IPS-11a (cell line): ENCODE results near the gene CH25H.

Experiments used
- H3K4me3 ChIP-seq: one replicate; pipeline ENCODE4 v1.5.1; 2013; ENCODE audit warnings: low read depth, low read length, control low read depth

The CH25H gene

GRCh38 chr10:89158446-89158845 is 48.7 kb downstream of the CH25H start:
- H3K4me3 ChIP-seq, result no peak overlapping the region

DNA sequence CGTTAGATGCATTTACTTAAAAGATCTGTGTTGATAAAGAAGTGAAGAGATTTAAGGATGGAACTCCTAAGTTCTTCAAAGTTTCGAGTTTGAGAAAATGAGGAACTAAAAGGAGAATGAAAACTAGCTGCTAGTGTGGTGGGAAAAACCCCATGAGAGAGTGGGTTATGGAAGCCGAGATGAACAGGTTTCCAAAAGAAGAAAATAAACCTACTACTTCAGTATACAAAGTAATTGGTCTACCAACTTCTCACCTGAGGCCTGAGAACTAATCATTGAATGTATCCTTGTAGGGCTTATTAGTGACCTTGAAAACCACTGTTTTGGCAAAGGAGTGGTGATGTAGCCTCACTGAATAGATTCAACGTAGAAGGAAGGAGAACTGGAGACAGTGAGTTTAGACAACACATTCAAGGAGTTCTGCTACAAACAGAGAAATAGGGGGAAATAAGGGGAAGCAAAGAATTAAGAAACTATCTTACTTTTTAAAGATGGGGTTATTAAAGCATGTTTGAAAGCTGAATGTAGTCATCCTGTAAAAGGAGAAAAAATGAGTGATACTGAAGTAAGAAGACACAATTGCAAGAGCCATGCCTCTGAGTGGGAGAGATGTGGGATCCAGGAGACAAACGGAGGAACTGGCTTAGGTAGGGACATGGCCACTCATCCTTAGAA is 50.8 kb downstream of the CH25H start:
- H3K4me3 ChIP-seq, result no peak overlapping the region
